Thoracic aorta (tissue), 2 donors: ENCODE results near the gene SULT1B1. TPM values are rescaled to one million over a fixed set of nuclear protein-coding genes. Genes with fewer than 3 reads are reported as not detected.

ENCODE experiments used
- ATAC-seq: fragments of 150-250 bp; one replicate; pipeline ENCODE4 v1.8.0; 2017; ENCODE audit warnings: low read depth; ENCODE audit not compliant: insufficient number of reproducible peaks, low FRiP score
- DNase-seq: peaks from one replicate; pipeline ENCODE4 v3.0.0-alpha.2; 2020; ENCODE audit warnings: low spot score
- H3K27ac ChIP-seq, 2 donors: fragments of 200-600 bp; sonication (generic); 1 replicate in 1 of 2; 2 replicates in 1 of 2; pipeline ENCODE4 v1.5.1; 2016; ENCODE audit warnings: mild to moderate bottlenecking in 2 of 2, moderate library complexity in 2 of 2
- H3K27me3 ChIP-seq: fragments of 200-600 bp; sonication (generic); replicated peaks from 2 replicates; pipeline ENCODE4 v1.6.0; 2016; ENCODE audit warnings: mild to moderate bottlenecking; ENCODE audit not compliant: insufficient read depth
- H3K36me3 ChIP-seq: fragments of 200-600 bp; sonication (generic); one replicate; pipeline ENCODE4 v1.5.1; 2016
- H3K4me1 ChIP-seq, 2 donors: fragments of 200-600 bp; sonication (generic); 1 replicate in 1 of 2; 2 replicates in 1 of 2; pipeline versions ENCODE4 v1.5.1 to v1.6.0; 2016; ENCODE audit warnings: low read depth in 2 of 2, mild to moderate bottlenecking in 1 of 2; ENCODE audit not compliant: control insufficient read depth in 1 of 2
- H3K4me3 ChIP-seq: fragments of 200-600 bp; sonication (generic); 2 replicates; pipeline ENCODE4 v1.5.1; 2016; ENCODE audit warnings: mild to moderate bottlenecking
- H3K9me3 ChIP-seq: fragments of 200-600 bp; sonication (generic); 2 replicates; pipeline ENCODE4 v1.5.1; 2016
- total RNA-seq, 2 donors: library from RNA; depleted of rRNA; stranded (reverse); fragments of >200 nt; gene quantifications; one replicate each; pipeline versions ENCODE4 v1.1.0 to v1.2.3, GENCODE V29; 2016
- TF ChIP-seq, protein P1 (sequence below): fragments of 200-600 bp; sonication (generic); IDR thresholded peaks from one replicate; pipeline ENCODE4 v1.5.1; 2019; ENCODE audit warnings: antibody characterized with exemption

SULT1B1 gene
- total RNA-seq, 2 donors from 2014 or later, result 0.41 to 2.9 TPM

DNA sequence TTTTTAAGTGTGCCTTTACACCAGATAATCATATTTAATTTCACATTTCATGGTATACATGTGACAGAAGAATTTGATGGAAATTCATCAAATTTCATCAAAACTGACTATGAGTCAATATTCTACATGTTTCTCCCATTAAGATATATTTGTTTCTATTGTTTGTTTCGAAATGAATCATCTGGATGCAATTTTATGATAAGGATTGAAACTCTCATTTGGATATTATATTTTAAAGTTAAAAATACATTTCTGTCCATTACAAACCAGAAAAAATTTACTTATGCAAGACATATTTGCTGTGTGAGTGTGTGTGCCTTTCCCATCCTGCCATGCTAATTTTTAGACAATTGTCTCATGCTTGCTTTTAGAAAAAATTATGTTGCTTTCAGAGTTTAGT is 52.2 kb downstream of the SULT1B1 start:
- Histone ChIP-seq H3K27ac (no peak overlapping the region), H3K4me3 (no peak overlapping the region), H3K4me1 (no peaks in the 10 kb centered on the region), H3K9me3 (no peaks in the 10 kb centered on the region), H3K36me3 (no peaks in the 10 kb centered on the region), H3K27me3 (no peaks in the 10 kb centered on the region)
- no peak for ATAC-seq
- TF ChIP-seq, protein P1, sequence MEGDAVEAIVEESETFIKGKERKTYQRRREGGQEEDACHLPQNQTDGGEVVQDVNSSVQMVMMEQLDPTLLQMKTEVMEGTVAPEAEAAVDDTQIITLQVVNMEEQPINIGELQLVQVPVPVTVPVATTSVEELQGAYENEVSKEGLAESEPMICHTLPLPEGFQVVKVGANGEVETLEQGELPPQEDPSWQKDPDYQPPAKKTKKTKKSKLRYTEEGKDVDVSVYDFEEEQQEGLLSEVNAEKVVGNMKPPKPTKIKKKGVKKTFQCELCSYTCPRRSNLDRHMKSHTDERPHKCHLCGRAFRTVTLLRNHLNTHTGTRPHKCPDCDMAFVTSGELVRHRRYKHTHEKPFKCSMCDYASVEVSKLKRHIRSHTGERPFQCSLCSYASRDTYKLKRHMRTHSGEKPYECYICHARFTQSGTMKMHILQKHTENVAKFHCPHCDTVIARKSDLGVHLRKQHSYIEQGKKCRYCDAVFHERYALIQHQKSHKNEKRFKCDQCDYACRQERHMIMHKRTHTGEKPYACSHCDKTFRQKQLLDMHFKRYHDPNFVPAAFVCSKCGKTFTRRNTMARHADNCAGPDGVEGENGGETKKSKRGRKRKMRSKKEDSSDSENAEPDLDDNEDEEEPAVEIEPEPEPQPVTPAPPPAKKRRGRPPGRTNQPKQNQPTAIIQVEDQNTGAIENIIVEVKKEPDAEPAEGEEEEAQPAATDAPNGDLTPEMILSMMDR, result no peak
- no peak for DNase-seq

DNA sequence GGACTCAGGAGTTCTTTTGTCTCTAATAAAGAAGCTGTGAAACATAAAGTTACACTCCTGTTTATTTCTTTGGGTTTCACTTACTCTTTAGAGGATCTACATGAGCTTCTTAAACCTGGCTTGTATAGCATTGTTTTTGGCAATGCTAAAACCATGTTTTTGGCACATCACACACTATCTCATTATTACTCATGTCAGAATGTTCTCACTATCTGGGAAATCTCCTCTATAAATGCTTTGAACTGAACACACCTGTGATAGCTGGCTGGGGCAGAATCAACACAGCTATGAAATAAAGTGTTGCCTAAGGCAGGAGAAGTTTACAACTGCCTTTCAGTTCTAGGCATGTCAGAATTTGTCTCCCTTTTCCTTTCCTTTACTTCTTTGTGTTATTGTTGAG is 52.6 kb downstream of the SULT1B1 start:
- H3K9me3 ChIP-seq, result no peaks in the 10 kb centered on the region
- H3K27ac ChIP-seq, result no peak overlapping the region
- no peaks in the 10 kb centered on the region for H3K36me3 ChIP-seq
- H3K27me3 ChIP-seq, result no peaks in the 10 kb centered on the region
- H3K4me1 ChIP-seq, result no peaks in the 10 kb centered on the region
- H3K4me3 ChIP-seq, result no peak overlapping the region
- DNase-seq (no peak), ATAC-seq (no peak)
- TF ChIP-seq, protein P1, result no peak

DNA sequence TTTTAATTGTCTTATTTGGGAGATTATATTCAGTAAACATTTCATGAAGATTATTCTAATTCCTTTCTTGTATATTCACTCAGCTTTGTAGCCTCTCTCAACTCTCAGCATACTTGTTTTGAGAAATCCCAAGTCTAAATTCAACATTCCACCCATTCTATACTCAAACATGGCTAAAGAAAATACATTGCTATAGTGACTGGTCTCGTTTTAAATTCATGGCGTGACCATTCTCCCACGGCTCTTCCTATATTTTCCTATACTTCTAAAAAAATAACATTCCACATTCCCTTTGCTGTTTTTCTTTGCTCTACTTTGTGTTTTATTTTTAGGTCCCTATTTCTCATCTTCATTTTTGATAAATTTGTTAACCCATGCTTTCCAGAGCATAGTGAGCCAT is 58.2 kb downstream of the SULT1B1 start:
- Histone ChIP-seq H3K27me3 (no peaks in the 10 kb centered on the region), H3K4me3 (no peak overlapping the region), H3K9me3 (no peaks in the 10 kb centered on the region), H3K36me3 (no peaks in the 10 kb centered on the region), H3K4me1 (no peaks in the 10 kb centered on the region), H3K27ac (no peak overlapping the region)
- TF ChIP-seq, protein P1, result no peak
- DNase-seq (no peak), ATAC-seq (no peak)

DNA sequence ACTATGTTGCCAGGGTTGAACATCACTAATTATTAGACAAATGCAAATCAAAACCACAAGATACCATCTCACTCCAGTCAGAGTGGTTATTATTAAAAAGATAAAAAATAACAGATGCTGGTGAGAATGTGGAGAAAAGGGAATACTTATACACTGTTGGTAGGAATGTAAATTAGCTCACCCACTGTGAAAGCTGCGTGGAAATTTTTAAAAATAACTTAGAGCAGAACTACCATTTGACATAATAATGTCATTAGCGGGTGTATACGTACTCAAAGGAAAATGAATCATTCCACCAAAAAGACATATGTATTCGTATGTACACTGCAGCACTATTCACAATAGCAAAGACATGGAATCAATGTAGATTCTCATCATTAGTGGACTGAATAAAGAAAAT is 58.7 kb downstream of the SULT1B1 start:
- H3K4me1 ChIP-seq, result no peaks in the 10 kb centered on the region
- no peak overlapping the region for H3K27ac ChIP-seq
- no peak overlapping the region for H3K4me3 ChIP-seq
- H3K36me3 ChIP-seq, result no peaks in the 10 kb centered on the region
- DNase-seq, result no peak
- TF ChIP-seq, protein P1, result no peak
- ATAC-seq, result no peak
- H3K27me3 ChIP-seq, result no peaks in the 10 kb centered on the region
- no peaks in the 10 kb centered on the region for H3K9me3 ChIP-seq

DNA sequence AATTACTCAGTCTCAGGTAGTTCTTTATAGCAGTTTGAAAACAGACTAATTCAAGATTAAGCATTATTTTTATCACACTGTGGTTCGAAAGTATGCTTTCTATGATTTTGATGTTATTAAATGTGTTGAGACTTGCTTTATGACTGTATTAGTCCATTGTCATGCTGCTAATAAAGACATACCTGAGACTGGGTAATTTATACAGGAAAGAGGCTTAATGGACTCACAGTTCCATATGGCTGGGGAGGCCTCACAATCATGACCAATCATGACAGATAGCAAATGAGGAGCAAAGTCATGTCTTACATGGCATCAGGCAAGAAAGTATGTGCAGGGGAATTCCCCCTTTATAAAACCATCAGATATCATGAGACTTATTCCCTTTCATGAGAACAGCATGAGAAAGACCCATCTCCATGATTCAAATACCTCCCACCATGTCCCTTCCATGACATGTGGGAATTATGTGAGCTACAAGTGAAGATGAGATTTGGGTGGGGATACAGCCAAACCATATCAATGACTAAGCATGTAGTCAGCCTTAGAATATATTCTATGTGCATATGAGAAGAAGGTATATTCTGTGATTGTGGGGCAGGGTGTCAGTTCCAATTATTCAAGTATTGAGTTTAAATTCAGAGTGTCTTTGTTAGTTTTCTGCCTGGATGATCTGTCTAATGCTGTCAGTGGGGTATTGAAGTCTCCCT is 62.7 kb downstream of the SULT1B1 start:
- TF ChIP-seq, protein P1, result no peak
- Histone ChIP-seq H3K4me1 (no peaks in the 10 kb centered on the region), H3K9me3 (no peaks in the 10 kb centered on the region), H3K4me3 (no peak overlapping the region), H3K27ac (no peak overlapping the region), H3K36me3 (no peaks in the 10 kb centered on the region), H3K27me3 (no peaks in the 10 kb centered on the region)
- ATAC-seq (no peak), DNase-seq (no peak)
